GM21529 (cell line): ENCODE data around the gene FNDC3B.
"Not testable (repeated sequence)": the region's sequence is repeated elsewhere in the genome, so short reads cannot be mapped to it uniquely, and the experiment has no call there.

ENCODE experiments used
- ATAC-seq: cut with Tn5 transposase; IDR thresholded peaks from one replicate; pipeline ENCODE4 v1.9.1; 2021; ENCODE audit not compliant: unreplicated experiment

Gene FNDC3B

DNA sequence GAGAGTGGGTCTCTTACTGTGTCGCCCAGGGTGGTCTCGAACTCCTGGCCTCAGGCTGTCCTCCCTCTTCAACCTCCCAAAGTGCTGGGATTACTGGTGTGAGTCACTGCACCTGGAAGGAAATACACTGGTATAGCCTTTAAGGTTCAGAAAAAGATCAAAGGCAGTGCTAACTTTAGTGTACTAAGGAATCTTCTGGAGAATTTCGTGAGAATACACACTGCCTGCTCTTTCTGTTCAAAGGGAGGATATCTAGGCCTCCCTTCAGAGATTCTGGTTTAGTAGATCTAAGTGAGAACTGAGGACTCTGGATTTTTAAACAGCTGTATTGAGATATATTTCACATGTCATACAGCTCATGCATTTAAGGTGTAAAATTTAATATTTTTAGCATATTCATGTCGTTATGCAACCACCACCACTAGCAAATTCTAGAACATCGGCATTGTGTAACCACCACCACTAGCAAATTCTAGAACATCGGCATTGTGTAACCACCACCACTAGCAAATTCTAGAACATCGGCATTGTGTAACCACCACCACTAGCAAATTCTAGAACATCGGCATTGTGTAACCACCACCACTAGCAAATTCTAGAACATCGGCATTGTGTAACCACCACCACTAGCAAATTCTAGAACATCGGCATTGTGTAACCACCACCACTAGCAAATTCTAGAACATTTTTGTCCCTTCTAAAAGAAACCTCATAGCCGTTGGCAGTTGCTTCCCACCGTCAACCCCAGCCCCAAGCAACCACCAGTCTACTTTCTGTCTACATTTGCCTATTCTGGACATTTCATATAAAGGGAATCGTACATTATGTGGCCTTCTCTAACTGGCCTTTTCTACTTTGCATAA, 54.4 kb downstream of the FNDC3B start:
- not testable (repeated sequence) for ATAC-seq

DNA sequence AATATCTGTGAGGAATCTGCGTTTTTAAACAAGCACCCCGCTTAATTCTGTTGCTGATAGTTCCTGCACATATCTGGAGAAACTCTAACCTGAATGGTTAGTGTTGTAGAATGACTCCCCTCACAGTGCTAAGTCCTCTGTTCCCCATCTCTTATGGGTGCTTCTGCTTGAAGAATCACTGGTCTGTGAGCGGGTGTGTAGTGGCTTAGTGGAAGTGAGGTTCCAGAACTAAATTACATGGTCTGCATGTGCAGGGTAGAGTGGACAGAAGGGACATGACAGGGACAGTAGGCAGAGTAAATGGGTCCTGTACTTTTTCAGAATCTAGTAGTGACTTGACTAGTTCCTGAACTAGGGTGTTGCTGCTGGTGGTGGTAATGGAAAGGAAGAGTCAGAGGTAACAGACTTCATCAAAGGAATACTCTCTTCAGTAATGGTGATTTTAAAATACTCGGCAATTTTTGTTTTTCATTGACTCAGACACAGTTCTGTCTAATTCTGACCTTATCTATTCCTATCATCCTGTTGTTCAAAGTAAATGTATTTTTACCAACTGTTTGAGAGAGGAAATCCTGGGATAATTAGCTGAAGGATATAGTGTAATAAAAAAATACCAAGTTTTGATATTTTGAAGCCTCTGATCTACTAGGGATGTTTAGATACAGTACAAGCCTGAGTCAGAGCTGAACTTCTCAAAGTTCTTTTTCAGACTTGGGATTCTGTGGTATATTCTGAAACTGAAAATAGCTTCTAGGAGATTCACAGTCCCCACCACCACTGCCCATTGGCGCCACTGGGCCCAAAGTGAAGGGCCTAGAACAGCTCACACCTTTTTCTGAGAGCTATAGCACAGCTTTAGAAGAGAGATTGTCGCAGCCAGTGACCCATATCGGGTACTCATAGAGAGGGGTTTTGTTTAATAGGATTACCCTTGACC, 55.5 kb downstream of the FNDC3B start:
- peak; percentile 94 for ATAC-seq

DNA sequence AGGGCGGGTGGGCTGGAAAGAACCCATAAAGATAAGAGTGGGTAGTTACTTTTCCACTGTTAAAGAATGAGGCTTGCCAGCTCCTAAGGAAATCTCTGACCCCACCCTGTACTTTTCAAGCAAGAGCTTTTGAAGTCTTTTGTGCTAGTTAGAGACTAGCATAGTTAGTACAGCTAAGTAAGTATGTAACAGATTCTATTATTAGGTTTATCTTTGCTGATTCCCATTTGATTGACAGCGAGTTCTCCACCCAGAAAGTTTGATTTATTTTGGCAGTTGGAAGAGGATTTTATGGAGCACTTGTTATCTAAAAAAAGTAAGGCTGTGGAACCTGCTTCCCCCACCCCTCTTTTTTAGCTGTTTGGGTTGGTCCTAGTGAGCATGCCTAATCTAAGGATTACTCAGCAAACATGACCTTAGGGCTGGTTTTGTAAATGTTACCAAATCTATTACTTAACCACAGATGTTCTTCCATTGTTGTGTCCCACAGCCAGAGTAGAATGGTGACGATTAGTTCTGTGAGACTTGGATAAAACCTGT, 57.6 kb downstream of the FNDC3B start:
- no peak for ATAC-seq

DNA sequence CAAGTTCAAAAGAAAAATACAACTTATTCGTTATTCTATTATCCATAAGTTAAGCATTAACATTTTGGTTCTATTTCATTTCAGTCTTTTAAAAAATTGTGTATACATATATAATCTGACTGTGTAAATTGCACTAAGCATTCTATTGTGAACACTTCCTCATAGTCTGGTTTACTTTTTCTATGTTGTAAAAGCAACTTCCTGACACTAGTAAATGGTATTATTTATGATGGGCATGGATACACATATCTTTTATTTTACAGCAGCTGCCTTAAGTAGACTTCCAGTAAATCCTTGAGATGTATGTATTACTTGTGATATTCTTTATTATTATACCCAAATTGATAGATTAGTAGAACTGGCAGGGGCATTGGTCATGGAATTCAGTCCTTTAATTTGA, 58.2 kb downstream of the FNDC3B start:
- no peak for ATAC-seq

DNA sequence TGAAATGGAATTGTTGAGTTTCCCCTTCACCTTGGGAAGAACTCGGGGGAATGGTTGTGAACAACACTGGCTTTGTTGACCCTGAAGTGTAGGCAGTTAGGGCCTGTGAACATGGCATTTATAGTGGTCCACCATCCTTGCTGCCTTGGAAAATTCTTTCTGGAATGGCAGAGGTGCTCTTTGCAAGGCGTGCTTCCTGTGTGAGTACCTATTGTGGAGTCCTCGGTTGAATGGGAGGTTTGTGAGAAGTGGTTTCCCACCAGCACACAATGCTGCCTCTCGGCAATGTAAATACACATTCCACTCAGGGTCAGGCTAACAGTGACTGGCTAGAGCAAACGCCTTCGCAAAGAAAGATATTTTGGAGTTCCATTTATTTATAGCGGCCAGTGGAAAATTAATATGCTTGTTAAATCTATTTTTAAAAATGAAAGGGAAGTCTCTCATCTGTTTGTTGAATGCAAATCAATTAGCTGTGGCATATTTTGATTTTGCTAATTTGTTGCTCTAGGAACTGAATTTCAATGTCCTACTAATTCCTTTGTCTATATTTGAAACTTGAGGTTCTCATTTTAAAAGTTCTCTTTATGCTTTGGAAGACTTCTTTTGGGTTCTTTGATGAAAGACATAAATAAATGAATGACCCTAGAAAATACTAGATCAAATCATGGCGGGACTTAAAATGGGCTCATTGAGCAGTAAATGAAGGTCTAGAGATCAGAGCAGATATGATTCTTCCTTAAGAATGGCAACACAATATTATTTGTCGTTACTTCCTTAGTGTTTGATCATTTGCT, 59.5 kb downstream of the FNDC3B start:
- ATAC-seq: no peak

DNA sequence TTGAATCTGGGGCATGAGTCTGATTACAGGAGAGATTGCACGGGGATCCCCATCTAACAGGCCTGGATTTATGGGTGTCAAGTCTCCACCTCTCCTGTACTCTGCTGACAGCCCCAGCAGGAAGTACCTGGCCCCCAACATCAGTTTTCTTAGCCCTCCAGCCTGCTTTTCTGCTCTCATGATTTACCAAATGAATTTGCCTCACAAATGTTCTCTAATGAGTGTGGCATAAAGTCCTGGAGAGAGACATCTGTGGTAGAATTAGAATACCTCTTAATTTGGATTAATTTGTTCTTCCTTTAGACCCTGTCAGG, 60.1 kb downstream of the FNDC3B start:
- ATAC-seq: no peak

GRCh38 chr3:172100482-172100881, 61.1 kb downstream of the FNDC3B start:
- ATAC-seq: peak; percentile 37

DNA sequence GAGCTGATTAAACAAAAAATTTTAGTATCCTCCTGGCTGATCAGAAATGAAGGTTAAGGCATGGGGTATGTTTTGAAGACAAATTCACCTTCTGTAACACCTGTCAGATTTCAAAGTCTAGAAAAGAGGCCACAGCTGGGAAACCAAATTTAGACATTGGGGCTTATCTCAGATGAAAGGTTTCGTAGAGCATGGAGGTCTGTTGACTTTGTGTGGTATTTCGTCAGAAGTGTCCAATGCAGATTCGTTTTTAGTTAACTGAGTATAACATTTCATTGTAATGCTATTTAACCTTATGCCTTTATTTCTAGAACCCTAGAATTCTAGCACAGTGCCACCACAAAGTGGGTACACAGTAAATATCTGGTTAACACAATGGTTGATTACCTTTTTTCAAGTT, 61.7 kb downstream of the FNDC3B start:
- peak; percentile 54 for ATAC-seq

GRCh38 chr3:172102123-172102882, 62.9 kb downstream of the FNDC3B start:
- ATAC-seq: peak; percentile 23

DNA sequence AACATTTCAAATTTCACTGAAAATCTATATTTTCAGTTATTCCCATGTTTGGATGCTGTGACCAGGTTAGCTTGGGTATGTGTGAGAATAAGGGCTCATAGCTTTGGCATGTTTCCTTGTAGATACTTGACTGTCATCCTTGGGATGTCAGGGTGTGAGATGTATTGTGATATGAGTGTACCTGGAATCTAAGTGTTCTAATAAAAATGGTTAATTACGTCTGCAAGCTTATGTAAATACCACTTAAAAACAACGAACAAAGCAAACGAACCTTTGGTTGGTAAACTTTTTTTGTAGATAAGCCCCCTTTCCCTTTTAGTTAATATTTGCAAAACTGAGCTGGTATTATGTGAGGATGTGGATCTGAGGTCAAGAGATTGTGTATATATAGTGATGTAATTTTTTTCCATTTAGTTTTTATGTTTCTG, 63.5 kb downstream of the FNDC3B start:
- ATAC-seq: no peak

GRCh38 chr3:172103724-172104123, 64.3 kb downstream of the FNDC3B start:
- no peak for ATAC-seq

DNA sequence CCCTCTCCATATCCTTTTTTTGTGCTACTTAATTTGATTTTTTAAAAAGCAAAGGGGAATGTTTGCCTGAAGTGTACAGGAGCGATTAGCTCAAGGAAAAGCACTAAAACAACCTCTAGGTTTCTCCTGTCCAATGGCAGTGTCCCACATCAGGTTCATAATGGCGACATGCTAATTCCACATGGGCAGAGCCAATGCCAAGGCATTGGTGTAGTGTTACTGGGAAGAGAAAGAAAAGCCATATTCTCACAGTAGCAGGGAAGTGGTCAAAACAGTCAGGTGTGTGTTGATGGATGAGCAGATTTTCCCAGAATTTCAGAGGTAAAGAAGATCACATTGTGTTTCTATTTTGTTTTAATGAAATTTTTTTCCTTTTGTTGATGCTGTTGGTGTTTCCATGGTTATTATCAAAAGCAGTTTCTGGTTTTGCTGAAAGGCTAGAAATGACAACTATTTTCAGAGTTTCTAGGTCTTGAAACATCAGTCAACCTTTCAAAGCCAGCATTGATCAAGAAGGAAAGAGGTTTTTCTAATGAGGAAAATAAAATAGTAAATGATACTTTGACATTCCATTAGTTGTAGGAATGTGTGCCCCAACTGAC, 65.2 kb downstream of the FNDC3B start:
- ATAC-seq: no peak

DNA sequence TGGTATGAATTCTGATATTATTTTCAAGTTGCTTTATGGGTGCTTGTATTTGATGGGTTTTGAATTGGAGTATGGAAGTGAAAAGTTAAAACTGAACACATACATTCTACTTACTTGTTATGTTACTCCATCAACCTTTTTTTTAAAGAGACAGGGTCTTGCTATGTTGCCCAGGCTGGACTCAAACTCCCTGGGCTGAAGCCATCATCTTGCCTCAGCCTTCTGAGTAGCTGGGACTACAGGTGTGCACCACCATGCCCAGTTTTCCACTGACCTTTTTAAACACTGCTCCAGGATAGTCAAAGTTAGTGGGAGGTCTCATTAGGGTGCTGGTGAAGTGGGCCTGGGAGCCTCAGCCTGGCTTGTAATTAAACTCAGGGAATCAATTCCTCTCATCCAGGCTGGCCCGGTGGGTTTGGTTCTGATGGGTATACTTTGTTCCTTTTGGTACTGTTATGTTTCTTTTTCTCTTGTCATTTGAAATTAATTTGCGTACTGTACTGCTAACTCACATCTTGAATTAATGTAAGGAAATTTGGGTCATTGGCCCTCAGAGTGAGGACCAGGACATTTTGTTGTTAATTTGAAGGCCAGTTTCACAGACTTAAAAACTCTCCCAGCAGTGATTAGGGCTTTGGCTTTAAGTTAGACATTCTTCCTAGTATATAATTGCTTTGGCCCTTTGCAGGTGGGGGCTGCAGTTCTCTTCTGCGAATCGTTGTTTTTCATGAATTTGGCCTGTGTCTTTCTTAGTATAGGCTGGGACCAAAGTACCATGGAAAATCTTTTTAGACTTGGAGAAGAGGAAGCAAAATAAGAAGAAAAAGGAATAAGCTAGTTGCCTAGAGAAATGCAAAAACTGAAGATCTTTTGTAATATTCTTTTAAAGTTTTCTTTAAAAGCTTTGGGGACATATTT, 66.9 kb downstream of the FNDC3B start:
- no peak for ATAC-seq

GRCh38 chr3:172106989-172107388, 67.6 kb downstream of the FNDC3B start:
- ATAC-seq: peak; percentile 47

DNA sequence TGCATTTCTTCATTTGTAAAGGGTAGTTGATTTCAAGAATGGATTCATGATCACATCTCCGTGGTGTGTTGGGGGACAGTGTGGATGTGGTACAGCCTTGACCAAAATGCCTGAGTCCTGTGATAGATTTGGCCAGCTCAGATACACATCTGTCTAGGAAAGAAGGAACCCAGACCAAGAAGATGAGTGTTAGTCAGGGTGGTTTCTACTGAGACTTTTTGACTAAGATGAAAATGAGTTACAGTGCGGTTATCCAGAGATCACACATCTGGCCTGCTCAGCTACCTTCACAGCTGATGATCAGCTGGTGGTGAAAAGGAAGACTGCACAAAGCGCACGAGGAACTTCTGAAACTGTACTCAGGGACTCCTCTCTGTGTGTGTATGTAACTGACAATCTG, 68.0 kb downstream of the FNDC3B start:
- peak; percentile 91 for ATAC-seq

- no peak for ATAC-seq
Observed at GRCh38 chr3:172110127-172110779, 70.9 kb downstream of the FNDC3B start.

GRCh38 chr3:172111163-172111562, 71.8 kb downstream of the FNDC3B start:
- ATAC-seq: no peak

- ATAC-seq: no peak
Observed at GRCh38 chr3:172112078-172112733, 72.8 kb downstream of the FNDC3B start.
